Retina (tissue), 1 donor: ENCODE measurements around the gene USP9Y.

ENCODE experiments used
- DNase-seq: peaks from one replicate; pipeline ENCODE4 v3.0.0-alpha.2; 2016

Gene USP9Y

DNA sequence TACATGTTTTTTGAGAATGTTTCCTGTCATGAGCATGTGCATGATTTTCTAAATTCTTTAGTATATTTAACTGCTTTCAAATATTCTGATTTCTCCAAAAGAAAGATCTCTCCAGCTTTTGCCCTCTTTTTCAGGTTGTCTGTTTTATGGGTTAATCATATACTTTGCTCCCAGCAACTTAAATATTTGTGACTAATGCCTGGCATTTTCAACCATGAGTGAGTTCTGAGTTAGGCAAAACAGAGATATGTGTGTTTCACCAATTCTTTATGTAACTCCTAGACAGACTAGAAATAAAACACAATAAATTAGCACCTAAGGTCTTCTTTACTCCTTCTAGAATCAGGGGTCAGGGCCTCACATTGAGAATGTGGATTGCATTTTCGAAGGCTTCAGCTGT, 107.0 kb downstream of the USP9Y start:
- no peak for DNase-seq

DNA sequence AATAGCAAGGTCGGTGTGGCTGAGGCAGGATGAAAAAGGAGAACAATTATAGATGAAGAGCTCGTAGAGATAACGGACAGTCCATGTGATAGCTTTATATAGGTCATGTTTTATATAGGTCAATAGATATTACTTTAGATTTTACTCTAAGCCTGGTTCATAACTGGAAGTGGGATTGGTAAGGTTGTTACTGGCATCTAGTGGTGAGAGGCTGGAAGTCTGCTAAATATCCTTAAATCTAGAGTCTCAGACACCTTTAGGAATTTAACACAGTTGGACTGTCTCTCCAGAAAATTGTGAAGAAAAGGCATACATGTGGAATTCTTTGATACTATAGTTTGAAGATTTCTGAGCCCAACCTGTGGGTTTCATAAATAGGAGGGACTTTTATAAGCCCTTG, 108.0 kb downstream of the USP9Y start:
- no peak for DNase-seq

DNA sequence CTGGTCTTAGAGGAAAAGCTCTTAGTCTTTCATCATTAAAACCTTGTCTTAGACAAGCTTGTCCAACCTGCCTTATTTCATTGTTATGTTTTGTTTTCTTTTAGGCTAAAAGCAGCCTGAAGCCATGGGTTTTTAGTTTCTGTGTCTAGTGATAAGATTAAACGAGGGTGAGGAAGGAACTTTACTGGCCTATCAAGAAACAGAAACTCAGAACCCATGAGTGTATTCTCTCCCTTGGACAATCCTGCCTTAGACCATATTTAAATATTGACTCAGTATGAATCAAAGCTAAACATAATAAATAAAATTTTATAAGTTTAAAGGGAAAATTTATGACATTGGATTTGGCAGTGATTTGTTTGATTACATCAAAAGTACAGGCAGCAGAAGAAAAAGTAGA, 122.4 kb downstream of the USP9Y start:
- DNase-seq: no peak

DNA sequence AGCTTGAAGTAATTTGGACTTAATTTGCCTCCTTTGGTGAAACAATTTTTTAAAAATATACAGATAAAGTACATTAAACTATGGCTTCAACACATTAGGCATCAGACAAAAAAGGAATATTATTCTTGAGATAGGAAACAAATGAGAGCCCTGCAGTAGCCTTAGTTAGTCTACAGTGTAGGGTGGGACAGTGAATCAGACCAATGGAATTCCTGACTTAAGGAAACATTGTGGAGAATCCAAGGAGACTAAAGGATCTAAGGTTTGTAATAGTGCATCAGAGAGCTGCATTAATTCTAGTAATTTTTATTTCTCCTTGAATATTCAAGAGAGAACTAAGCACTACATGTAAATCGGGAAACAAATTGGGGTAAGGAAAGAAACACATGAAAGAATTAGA, 125.8 kb downstream of the USP9Y start:
- no peak for DNase-seq

DNA sequence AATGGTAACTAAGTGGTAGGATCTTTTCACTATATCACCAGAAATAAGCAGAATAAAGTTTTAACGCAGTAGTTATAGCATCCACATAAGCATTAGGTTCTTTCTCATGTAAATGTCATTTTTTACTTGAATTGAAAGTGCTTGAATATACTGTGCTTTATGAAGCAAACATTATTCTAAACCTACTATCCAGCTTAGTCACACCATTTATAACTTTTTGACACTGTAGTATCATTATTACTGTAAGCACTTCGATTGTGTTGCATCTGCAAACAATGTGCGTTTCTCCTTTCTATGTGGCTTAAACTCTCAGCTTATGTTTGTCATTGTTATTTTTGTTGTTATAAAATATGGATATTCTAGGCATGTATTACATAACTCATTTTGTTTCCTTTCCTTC, 132.3 kb downstream of the USP9Y start:
- no peak for DNase-seq

DNA sequence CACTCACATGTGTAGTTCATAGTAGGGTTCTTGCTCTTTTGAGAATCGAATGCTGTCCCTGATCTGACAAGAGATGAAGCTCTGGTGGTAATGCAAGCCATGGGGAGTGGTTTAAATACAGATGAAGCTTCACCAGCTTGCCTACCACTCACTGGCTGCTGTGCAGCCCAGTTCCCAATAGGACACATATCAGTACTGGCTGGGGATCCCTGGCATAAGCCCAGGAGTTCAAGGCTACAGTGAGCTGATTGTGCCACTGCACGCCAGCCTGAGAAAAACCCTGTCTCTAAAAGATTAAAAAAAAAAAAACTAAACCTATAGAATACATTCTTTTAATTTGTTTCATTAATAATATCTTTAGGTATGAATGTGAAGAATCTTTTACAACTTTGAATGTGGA, 136.5 kb downstream of the USP9Y start:
- DNase-seq: no peak

DNA sequence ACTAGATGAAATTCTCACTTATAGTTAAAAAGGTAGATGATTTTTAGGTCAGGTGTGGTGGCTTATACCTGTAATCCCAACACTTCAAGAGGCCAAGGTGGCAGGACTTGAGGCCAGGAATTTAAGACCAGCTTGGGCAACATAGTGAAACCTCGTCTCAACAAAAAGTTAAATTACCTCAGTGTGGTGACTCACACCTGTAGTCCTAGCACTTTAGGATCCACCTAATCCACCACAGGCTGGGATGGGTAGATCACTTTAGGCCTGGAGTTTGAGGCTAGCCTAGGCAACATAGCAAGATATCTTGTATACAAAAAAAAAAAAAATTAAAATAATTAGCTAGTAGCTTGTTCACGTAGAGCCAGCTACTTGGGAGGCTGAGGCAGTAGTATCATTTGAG, 140.3 kb downstream of the USP9Y start:
- no peak for DNase-seq

DNA sequence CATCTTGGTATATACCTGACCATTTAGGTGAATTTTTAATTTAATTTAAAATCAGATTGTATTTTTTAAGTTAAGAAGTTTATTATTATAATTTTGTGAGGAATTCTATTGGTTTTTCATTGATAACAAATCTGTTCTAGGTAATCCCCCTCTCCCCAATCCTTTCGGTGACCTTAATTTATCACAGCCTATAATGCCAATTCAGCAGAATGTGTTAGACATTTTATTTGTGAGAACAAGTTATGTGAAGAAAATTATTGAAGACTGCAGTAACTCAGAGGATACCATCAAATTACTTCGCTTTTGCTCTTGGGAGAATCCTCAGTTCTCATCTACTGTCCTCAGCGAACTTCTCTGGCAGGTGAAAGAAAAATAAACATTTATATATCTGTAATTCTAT, 145.8 kb downstream of the USP9Y start:
- no peak for DNase-seq

DNA sequence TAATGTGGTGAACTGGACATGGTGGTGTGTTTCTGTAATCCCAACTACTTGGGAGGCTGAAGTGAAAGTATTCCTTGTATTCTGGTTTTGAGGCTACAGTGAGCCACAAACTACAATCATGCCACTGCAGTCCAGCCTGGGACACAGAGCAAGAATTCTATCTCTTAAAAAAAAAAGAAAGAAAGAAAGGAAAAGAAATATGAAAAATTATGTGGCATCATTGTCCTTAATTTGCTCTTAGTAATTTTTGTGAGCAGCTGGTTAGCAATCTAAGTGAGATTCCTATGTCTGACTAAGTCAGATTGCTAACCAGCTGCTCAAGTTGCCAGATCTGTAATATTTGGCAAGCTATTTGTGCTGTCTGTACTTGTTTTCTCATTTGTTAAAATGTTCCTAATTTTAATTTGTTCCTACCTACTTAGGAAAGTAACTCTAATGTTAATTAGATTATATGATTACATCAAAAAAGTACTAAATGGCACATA, 154.8 kb downstream of the USP9Y start:
- no peak for DNase-seq

DNA sequence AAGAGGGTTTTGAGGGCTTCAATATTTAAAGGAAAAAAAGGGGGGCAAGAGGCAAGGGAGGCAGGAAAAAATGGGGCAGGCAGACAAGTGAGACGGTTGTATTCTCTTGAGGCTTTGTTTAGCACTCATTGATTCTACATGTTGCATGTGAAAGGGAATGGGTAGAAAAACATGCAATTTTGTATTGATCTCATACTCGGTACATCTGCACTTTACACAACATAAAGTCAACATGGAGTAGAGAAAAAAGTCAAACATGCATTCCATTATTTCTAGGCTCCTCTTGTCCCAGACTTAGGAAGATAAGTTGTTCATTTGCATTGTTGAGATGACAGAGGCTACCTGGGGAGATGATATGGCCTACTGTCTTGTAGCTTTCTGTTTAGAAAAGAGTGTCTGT, 166.9 kb downstream of the USP9Y start:
- no peak for DNase-seq

DNA sequence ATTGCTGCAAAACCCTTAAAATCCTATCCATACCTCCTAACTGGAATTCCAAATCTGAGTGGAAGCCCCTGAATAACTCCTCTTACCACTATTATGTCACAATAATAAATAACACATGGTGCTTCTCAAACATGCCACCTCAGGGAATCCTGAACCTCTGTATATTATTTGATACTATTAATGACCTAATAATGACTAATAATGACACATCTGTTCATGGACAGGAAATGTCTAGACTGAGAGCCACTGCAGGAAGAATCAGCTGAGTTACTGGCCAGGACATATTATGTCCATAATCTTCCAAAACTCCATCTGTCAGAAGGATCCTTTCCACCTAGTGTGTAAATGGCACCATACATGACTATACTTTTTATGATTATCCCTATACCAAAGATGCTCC, 195.9 kb downstream of the USP9Y start:
- DNase-seq: no peak

DNA sequence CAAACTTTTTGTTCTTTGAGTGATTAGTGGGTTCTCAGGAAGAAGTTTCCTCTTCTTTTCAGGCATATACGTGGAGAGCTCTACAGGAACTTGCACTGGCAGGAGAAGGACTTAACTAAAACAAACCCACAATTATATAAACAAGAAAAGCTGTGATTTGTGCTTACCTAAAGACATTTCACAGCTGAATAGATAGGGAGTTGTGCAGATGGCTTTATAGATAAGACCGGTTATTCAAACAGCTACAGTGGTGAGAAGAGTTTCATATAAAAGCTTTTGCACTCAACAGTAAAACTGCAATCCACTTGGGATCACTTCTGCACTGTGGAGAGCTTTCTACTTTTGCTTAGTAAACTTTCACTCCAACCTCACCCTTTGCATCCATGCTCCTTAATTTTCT, 197.6 kb downstream of the USP9Y start:
- DNase-seq: no peak

DNA sequence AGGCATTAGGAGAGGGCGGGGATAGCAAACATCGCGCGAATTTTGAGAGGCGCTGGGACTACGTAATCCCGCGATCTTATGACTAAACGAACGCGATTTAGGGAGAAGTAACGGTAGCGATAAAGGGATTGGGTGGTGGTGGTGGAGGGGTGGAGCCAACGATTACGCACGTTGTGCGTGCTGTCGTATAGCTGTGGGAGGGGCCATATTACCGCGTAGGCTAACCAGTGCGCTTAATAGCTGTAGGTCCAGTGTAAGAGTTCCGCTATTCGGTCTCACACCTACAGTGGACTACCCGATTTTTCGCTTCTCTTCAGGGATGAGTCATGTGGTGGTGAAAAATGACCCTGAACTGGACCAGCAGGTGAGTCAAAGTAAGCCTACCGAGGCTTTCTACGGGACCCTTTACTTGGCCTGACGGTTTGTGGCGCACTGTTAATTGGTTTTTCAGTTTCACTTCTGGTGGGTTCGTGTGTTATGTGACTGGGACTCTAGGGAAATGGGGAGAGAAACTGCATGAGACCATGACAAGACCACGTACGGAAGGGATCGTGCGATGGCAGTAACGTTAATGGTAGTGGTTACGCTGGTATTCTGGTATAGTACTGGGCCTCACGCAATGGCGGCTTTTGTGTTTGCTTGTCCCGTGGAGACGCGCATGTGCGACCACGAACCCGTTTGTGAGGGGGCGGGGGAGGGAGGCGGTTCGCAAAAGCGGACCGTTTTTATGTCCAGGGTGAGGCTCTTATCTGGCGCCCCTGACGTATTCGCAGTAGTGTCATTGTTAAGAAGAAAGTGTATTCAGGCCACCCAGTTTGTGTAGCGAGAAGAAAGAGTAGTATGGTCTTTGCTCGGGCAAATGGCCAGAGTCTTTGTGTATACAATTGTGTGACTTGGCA, 203.8 kb downstream of the USP9Y start, which contains the start of gene DDX3Y:
DDX3Y (plus strand) TSS at position 251 of the 899 bp plus-strand sequence; CDS start at position 320, 69 bp downstream.
- DNase-seq: no peak

DNA sequence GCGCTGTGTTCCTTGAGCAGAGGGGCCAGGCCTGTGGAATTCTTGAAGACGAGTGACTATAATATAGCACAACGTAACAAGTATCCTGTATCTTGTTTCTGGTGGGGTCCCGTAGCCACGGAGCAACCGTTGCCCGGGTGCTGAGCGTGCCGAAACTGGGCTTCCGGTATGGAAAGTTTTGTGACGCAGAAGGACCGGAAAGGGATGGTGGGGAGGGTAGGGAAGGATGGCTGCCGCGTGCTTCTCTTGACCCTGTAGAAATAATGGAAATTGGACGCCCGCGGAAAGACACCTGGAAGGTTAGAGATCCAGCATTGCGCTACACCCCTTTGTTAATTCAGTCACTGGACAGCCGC, 204.5 kb downstream of the USP9Y start:
- no peak for DNase-seq

DNA sequence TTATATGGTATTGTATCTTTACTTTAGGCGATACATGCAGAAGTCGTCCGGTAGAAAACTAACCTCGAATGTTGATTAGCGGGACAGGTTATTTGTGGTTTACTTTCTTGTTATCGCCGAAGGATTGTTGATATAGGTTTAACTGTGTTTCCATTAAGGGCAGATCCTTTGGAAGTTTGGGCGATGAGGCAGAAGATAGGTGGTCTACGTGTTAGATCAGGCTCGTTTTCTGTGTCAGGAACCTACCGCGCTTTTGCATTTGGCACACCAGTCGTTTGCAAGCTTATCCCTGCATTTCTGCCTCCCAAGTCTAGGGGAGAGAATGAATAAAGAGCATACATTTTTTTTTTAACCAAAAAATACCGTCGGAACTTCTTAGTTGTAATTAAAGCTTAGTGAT, 204.9 kb downstream of the USP9Y start:
- no peak for DNase-seq
